Natural killer cell (primary cell): ENCODE measurements around the gene LDHB. TPM values are rescaled to one million over a fixed set of nuclear protein-coding genes. Genes with fewer than 3 reads are reported as not detected.
"Not testable (repeated sequence)": the region's sequence is repeated elsewhere in the genome, so short reads cannot be mapped to it uniquely, and the experiment has no call there.

Experiments used
- ATAC-seq, 3 donors: fragments of 150-1000 bp in 2 of 3; fragments of 200-7000 bp in 1 of 3; cut with Tn5 transposase; 1 replicate in 1 of 3; 2 replicates in 2 of 3; pipeline ENCODE4 v1.10.0; 2021; ENCODE audit warnings: mild to moderate bottlenecking in 2 of 3, moderate library complexity in 2 of 3
- DNase-seq, 2 donors: peaks; one replicate each; pipeline versions ENCODE4 v3.0.0 to v3.0.0-alpha.2; 2013 to 2021; ENCODE audit warnings: mixed read lengths in 1 of 2
- H3K27ac ChIP-seq: one replicate; pipeline ENCODE4 v1.5.1; 2013; ENCODE audit warnings: mild to moderate bottlenecking, low read length
- H3K27me3 ChIP-seq: one replicate; pipeline ENCODE4 v1.6.1; 2013; ENCODE audit warnings: low read length; ENCODE audit not compliant: control insufficient read depth, insufficient read depth
- H3K36me3 ChIP-seq: one replicate; pipeline ENCODE4 v1.6.1; 2013; ENCODE audit warnings: low read length; ENCODE audit not compliant: control insufficient read depth, insufficient read depth
- H3K4me1 ChIP-seq: one replicate; pipeline ENCODE4 v1.6.1; 2013; ENCODE audit warnings: low read length; ENCODE audit not compliant: control insufficient read depth, insufficient read depth
- H3K4me3 ChIP-seq: one replicate; pipeline ENCODE4 v1.5.1; 2013; ENCODE audit warnings: low read length
- H3K9me3 ChIP-seq: one replicate; pipeline ENCODE4 v1.6.1; 2013; ENCODE audit warnings: low read length; ENCODE audit not compliant: control insufficient read depth, insufficient read depth
- H3K27ac Mint-ChIP-seq, 2 donors: one replicate each; pipeline ENCODE4 v1.8.0; 2022; ENCODE audit warnings: mild to moderate bottlenecking in 2 of 2, mixed read lengths in 2 of 2, moderate library complexity in 1 of 2
- H3K27me3 Mint-ChIP-seq, 2 donors: one replicate each; pipeline ENCODE4 v1.8.0; 2022; ENCODE audit warnings: low read depth in 2 of 2, mixed read lengths in 2 of 2
- H3K36me3 Mint-ChIP-seq: one replicate; pipeline ENCODE4 v1.8.0; 2022; ENCODE audit warnings: mixed read lengths
- H3K4me1 Mint-ChIP-seq, 2 donors: one replicate each; pipeline ENCODE4 v1.8.0; 2022; ENCODE audit warnings: mixed read lengths in 2 of 2
- H3K4me3 Mint-ChIP-seq: one replicate; pipeline ENCODE4 v1.8.0; 2022; ENCODE audit warnings: mild to moderate bottlenecking, moderate library complexity, mixed read lengths
- H3K9me3 Mint-ChIP-seq, 2 donors: one replicate each; pipeline ENCODE4 v1.8.0; 2022; ENCODE audit warnings: mixed read lengths in 2 of 2
- WGBS: methylation state at CpG from one replicate; pipeline ENCODE4 v1.1.7; 2013; ENCODE audit warnings: missing lambda C conversion rate; ENCODE audit not compliant: insufficient coverage; 5-methylcytosine and 5-hydroxymethylcytosine counted together
- intact Hi-C: fragments of 100-400 bp; cut with micrococcal nuclease; formaldehyde crosslinking; loops from one replicate; pipeline ENCODE4 v1.14.2; 2022
- total RNA-seq, 4 donors: library from RNA; stranded (reverse); fragments of 120-200 nt in 1 of 4; gene quantifications; one replicate each; pipeline versions ENCODE4 v1.2.3 to v1.2.4, GENCODE V29; 2013 to 2022
- TF ChIP-seq, protein P1 (sequence below): fragments of 200-600 bp; IDR thresholded peaks from one replicate; pipeline ENCODE4 v1.8.0; 2022; ENCODE audit warnings: antibody characterized with exemption

LDHB gene
- total RNA-seq, 3 donors from 2014 or later (not counting 1 experiment from before 2014, with no cell fraction given), result 116 to 167 (median 125) TPM

DNA sequence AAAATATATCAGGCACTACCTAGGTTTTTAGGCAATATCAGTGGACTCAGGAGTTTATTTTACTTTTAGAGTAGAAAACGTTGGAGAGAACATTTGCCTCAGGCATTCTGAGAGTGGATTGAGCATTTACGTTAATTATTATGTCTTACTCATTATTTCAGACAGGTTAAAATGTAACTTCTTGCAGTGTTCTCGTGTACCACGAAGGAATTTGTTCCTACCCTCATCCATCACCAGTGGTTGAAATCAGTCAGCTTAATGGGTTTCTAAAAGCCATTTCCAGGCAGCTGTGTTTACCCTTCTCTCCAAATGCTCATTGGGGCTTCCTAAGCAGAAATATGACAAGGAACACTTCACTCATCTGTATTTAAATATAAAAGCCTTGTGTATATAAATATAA lies 9.1 kb upstream of the LDHB start:
- H3K9me3 Mint-ChIP-seq, result no peaks in the 10 kb centered on the region
- TF ChIP-seq, protein P1, sequence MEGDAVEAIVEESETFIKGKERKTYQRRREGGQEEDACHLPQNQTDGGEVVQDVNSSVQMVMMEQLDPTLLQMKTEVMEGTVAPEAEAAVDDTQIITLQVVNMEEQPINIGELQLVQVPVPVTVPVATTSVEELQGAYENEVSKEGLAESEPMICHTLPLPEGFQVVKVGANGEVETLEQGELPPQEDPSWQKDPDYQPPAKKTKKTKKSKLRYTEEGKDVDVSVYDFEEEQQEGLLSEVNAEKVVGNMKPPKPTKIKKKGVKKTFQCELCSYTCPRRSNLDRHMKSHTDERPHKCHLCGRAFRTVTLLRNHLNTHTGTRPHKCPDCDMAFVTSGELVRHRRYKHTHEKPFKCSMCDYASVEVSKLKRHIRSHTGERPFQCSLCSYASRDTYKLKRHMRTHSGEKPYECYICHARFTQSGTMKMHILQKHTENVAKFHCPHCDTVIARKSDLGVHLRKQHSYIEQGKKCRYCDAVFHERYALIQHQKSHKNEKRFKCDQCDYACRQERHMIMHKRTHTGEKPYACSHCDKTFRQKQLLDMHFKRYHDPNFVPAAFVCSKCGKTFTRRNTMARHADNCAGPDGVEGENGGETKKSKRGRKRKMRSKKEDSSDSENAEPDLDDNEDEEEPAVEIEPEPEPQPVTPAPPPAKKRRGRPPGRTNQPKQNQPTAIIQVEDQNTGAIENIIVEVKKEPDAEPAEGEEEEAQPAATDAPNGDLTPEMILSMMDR, result no peak
- Histone ChIP-seq H3K4me3 (no peak overlapping the region), H3K4me1 (no peaks in the 10 kb centered on the region), H3K9me3 (no peaks in the 10 kb centered on the region), H3K36me3 (no peaks in the 10 kb centered on the region), H3K27ac (no peak overlapping the region), H3K27me3 (peaks cover 2% of the 10 kb centered on the region)
- intact Hi-C loops, result no loop called here
- H3K4me3 Mint-ChIP-seq, result no peak overlapping the region
- peaks cover 7 to 43% of the 10 kb centered on the region in 2 donors for H3K27me3 Mint-ChIP-seq
- no peak overlapping the region for H3K27ac Mint-ChIP-seq
- H3K4me1 Mint-ChIP-seq, result no peaks in the 10 kb centered on the region
- ATAC-seq (no peak), DNase-seq (no peak)
- WGBS, result 81% methylated on average over 4 of the region's 4 CpGs
- H3K36me3 Mint-ChIP-seq, result no peaks in the 10 kb centered on the region

DNA sequence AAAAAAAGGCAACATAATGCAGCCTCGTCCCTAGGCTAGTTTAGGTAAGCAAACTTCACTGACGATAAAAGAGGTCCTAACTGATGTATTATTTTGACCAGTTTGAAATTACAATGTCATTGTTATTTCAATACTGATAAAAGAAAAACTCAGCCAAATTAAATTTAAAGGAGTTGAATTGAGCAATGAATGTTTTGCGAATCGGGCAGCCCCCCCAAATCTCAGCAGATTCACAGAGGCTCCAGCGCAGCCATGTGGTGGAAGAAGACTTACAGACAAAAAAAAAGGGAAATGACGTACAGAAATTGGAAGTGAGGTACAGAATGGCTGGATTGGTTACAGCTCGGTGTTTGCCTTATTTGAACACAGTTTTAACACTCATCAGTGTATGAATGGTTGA lies 8.2 kb upstream of the LDHB start:
- H3K27ac ChIP-seq, result no peak overlapping the region
- Mint-ChIP-seq H3K9me3 (no peaks in the 10 kb centered on the region), H3K4me3 (no peak overlapping the region), H3K4me1 (no peaks in the 10 kb centered on the region), H3K27ac (no peak overlapping the region), H3K27me3 (peaks cover 7 to 38% of the 10 kb centered on the region in 2 donors), H3K36me3 (no peaks in the 10 kb centered on the region)
- H3K36me3 ChIP-seq, result no peaks in the 10 kb centered on the region
- TF ChIP-seq, protein P1, result no peak
- no peak overlapping the region for H3K4me3 ChIP-seq
- H3K4me1 ChIP-seq, result no peaks in the 10 kb centered on the region
- ATAC-seq (no peak), DNase-seq (no peak)
- 86% methylated on average over 5 of the region's 7 CpGs for WGBS
- H3K27me3 ChIP-seq, result peaks cover 2% of the 10 kb centered on the region
- H3K9me3 ChIP-seq, result no peaks in the 10 kb centered on the region
- intact Hi-C loops, result no loop called here

DNA sequence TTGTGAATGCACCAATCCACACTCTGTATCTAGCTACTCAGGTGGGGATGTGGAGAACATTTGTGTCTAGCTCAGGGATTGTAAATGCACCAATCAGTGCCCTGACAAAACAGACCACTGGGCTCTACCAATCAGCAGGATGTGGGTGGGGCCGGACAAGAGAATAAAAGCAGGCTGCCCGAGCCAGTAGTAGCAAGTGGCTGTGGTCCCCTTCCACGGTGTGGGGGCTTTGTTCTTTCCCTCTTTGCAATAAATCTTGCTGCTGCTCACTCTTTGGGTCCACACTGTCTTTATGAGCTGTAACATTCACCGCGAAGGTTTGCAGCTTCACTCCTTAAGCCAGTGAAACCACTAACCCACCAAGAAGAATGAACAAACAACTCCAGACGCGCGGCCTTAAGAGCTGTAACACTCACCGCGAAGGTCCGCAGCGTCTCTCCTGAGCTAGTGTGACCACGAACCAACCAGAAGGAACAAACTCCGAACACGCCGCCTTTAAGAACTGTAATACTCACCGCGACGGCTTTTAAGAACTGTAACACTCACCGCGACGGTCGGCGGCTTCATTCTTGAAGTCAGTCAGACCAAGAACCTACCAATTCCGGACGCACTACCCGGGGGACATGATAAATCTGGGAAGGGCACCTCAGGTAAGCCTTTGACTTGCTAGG lies 4.6 kb upstream of the LDHB start:
- ATAC-seq, result no peak
- Mint-ChIP-seq H3K9me3 (no peaks in the 10 kb centered on the region), H3K36me3 (no peaks in the 10 kb centered on the region), H3K4me1 (peaks cover 14 to 15% of the 10 kb centered on the region in 2 donors), H3K4me3 (no peak overlapping the region), H3K27me3 (peaks cover 3 to 10% of the 10 kb centered on the region in 2 donors), H3K27ac (no peak overlapping the region)
- intact Hi-C loops, result no loop called here
- H3K36me3 ChIP-seq, result no peaks in the 10 kb centered on the region
- no peak overlapping the region for H3K4me3 ChIP-seq
- no peaks in the 10 kb centered on the region for H3K4me1 ChIP-seq
- H3K27me3 ChIP-seq, result peaks cover 2% of the 10 kb centered on the region
- 94% methylated on average over 27 of the region's 27 CpGs for WGBS
- H3K9me3 ChIP-seq, result no peaks in the 10 kb centered on the region
- TF ChIP-seq, protein P1, result no peak
- DNase-seq, result no peak
- H3K27ac ChIP-seq, result no peak overlapping the region

DNA sequence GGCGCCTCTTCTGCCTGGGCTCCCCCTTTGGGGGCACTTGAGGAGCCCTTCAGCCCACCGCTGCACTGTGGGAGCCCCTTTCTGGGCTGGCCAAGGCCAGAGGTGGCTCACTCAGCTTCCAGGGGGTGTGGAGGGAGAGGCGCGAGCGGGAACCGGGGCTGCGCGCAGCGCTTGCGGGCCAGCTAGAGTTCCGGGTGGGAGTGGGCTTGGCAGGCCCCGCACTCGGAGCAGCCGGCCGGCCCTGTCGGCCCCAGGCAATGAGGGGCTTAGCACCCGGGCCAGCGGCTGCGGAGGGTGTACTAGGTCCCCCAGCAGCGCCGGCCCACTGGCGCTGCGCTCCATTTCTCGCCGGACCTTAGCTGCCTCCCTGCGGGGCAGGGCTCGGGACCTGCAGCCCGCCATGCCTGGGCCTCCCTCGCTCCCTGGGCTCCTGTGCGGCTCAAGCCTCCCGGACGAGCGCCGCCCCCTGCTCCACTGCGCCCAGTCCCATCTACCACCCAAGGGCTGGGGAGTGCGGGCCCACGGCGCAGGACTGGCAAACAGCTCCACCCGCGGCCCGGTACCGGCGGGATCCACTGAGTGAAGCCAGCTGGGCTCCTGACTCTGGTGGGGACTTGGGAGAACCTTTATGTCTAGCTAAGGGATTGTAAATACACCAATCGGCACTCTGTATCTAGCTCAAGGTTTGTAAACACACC lies 3.9 kb upstream of the LDHB start:
- H3K36me3 ChIP-seq, result not testable (repeated sequence)

More for the DNA sequence above, 3.9 kb upstream of the LDHB start:
- H3K4me3 ChIP-seq, H3K27ac ChIP-seq, intact Hi-C loops, H3K4me3 Mint-ChIP-seq, DNase-seq, H3K4me1 ChIP-seq, H3K36me3 Mint-ChIP-seq, H3K27me3 Mint-ChIP-seq, H3K27ac Mint-ChIP-seq, H3K9me3 Mint-ChIP-seq, H3K27me3 ChIP-seq, ATAC-seq, H3K9me3 ChIP-seq: not testable (repeated sequence)
- H3K4me1 Mint-ChIP-seq, result peaks cover 21 to 22% of the 10 kb centered on the region in 2 donors
- 97% methylated on average over 43 of the region's 44 CpGs for WGBS
